ENCODE measurements around the gene UXS1.

The UXS1 gene

DNA sequence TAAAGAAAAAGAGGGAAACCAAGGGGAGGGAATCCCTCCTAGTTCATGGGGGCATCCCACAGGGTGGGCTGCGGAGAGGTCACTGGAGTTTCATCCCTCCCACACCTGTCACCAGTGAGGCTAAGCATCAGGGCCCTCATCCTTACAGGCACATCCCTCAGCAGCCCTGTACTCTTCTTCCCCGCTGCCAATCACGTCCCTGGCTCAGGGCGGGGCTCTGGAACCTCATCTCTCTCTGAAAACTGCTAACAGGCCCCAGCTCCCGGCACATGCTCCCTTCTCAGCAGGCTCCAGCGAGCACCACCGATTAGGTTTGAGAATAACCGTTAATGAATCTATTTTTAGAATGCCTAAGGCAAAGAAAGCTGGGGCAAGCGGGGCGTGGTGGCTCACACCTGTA lies 13.0 kb downstream of the UXS1 start:
- ChIA-PET POLR2A (interaction anchor here (1.2 kb wide), 1 partner anchor 14 kb away, joined by 4 read pairs; no protein-coding TSS in a partner anchor), CTCF (no interaction called here)
- TF ChIP-seq L3MBTL2 (conservative IDR thresholded peaks at IDR 0.05) (no peak), BHLHE40 (IDR thresholded peaks at IDR 0.05; ENCODE audit: borderline replicate concordance) (no peak), ARNT (IDR thresholded peaks at IDR 0.05) (no peak), SP1 (IDR thresholded peaks at IDR 0.05) (no peak), FOXK2 (IDR thresholded peaks at IDR 0.05) (no peak), FOXM1 (IDR thresholded peaks at IDR 0.05; ENCODE audit: borderline replicate concordance) (no peak), FOXA1 (IDR thresholded peaks at IDR 0.05) (no peak)
- TF ChIP-seq, protein P1, sequence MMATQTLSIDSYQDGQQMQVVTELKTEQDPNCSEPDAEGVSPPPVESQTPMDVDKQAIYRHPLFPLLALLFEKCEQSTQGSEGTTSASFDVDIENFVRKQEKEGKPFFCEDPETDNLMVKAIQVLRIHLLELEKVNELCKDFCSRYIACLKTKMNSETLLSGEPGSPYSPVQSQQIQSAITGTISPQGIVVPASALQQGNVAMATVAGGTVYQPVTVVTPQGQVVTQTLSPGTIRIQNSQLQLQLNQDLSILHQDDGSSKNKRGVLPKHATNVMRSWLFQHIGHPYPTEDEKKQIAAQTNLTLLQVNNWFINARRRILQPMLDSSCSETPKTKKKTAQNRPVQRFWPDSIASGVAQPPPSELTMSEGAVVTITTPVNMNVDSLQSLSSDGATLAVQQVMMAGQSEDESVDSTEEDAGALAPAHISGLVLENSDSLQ (IDR thresholded peaks at IDR 0.05) = 0 out of 2 replicates have a peak, but pooled peaks have one; percentile 18
- DNase-seq (ENCODE audit: extremely low spot score) = no peak

DNA sequence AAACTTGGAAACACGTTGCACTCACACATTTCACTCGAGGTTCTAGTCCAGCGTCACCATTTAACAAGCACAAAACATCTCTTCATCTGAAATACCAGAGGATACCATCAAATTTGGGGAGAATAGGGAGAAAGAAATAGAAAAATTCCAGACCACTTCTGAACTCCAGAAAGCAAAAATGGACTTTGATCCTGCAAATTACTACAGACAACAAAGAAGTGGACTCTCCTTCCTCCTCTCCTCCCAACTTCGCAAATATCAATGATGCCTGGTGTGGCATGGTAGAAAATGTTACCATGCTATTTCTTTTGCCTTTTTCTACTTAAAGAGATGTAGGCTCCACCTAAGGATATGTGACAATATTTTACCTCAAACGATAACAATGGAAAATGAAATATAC lies 13.5 kb downstream of the UXS1 start:
- TF ChIP-seq LEF1 (IDR thresholded peaks at IDR 0.05; ENCODE audit: borderline replicate concordance) (no peak), BHLHE40 (IDR thresholded peaks at IDR 0.05; ENCODE audit: borderline replicate concordance) (no peak)
- CTCF ChIA-PET = no interaction called here
- POLR2A ChIA-PET = no interaction called here

DNA sequence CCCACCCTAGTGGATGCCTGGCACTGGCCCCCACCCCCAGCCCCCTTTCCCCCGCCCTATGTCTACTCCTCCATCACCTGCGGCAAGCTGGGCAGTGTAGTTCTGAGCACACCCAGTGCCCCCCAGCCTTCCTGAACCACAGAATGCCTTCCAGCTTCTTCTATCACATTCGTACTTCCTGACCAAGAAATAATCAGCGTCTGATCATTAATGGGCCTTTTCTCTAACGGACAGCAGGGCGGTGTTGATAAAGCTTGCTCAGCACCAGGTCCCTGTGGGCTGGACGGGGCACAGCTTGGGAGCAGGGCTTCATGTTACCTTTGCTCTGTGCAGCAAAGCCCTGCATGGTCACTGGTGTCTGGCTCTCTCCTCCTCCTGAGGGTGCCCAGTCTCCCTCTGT lies 15.4 kb downstream of the UXS1 start:
- DNase-seq (ENCODE audit: extremely low spot score) = no peak
- ChIA-PET POLR2A (no interaction called here), CTCF (no interaction called here)
- TF ChIP-seq, protein P1 (IDR thresholded peaks at IDR 0.05) = no peak
- no peak for TF ChIP-seq TARDBP (IDR thresholded peaks at IDR 0.05)
- TF ChIP-seq FOXK2 (IDR thresholded peaks at IDR 0.05) = no peak
- no peak for TF ChIP-seq CTBP1 (IDR thresholded peaks at IDR 0.05; ENCODE audit: borderline replicate concordance)

More for the DNA sequence above, 13.5 kb downstream of the UXS1 start:
- no peak for DNase-seq (ENCODE audit: extremely low spot score)

DNA sequence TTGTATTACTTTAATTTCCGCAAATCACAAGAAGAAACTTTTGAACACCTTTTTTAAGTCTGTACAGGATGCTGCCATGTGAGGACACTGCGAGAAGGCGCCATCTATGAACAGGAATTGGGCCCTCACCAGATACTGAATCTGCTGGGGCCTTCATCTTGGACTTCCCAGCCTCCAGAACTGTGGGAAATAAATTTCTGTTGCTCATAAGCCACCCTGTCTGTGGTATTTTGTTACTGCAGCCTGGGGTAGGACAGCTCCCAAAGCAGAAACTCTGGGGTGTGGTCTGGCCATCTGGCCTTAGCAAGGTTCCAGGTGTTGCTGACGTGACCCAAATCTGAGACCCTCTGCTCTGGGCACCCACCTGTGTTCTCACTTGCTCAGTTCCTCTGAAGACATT lies 16.5 kb downstream of the UXS1 start:
- POLR2A ChIA-PET = no interaction called here

DNA sequence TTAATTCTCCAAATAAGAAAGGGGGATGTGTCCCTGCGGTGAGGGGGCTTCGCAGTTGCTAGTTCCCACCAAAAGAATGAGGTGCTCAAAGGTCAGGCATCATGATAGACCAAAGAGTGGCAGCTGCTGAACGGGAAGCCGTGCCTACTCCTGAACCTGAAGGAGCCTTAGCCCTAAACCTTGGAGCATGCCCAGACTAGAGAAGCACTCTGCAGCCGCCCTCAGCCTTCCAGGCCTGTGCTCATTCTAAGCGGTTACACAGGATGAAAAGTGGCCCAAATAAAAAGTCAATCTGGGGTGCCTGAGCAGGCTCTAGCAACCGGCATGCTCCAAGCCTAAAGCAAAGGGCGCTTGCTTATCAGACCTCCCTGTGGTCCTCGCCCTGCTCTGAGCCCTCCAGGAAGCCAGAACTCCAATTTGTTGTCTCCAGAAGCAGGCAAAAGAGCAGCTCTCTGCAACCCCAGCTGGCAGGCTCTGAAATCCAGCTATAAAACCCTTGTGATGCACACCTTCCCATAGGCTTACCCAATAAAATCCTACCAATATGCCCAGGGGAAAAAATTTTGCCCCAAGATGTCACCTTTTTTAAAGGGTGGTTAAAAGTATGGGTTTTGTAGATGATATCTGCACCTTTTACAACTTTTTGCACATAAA lies 17.5 kb downstream of the UXS1 start:
- DNase-seq (ENCODE audit: extremely low spot score) = no peak
- POLR2A ChIA-PET = no interaction called here
- CTCF ChIA-PET = interaction anchor here (0.7 kb wide), 1 partner anchor 16 kb away, joined by 4 read pairs; no protein-coding TSS in a partner anchor
- TF ChIP-seq ELF4 (IDR thresholded peaks at IDR 0.05) (no peak), ARNT (IDR thresholded peaks at IDR 0.05) (no peak), L3MBTL2 (conservative IDR thresholded peaks at IDR 0.05) (no peak), SUZ12 (IDR thresholded peaks at IDR 0.05) (no peak), TARDBP (IDR thresholded peaks at IDR 0.05) (no peak), CTBP1 (IDR thresholded peaks at IDR 0.05; ENCODE audit: borderline replicate concordance) (no peak), HDGF (IDR thresholded peaks at IDR 0.05; ENCODE audit: borderline replicate concordance) (no peak), FOXK2 (IDR thresholded peaks at IDR 0.05) (no peak), SP1 (IDR thresholded peaks at IDR 0.05) (no peak), NFRKB (IDR thresholded peaks at IDR 0.05) (no peak), ZNF384 (IDR thresholded peaks at IDR 0.05) (no peak), LEF1 (IDR thresholded peaks at IDR 0.05; ENCODE audit: borderline replicate concordance) (no peak), FOXA1 (IDR thresholded peaks at IDR 0.05) (no peak), BHLHE40 (IDR thresholded peaks at IDR 0.05; ENCODE audit: borderline replicate concordance) (no peak), FOXM1 (IDR thresholded peaks at IDR 0.05; ENCODE audit: borderline replicate concordance) (no peak)
- TF ChIP-seq, protein P1 (IDR thresholded peaks at IDR 0.05) = no peak

More for the DNA sequence above, 16.5 kb downstream of the UXS1 start:
- TF ChIP-seq SUZ12 (IDR thresholded peaks at IDR 0.05) (no peak), NFRKB (IDR thresholded peaks at IDR 0.05) (no peak), CTBP1 (IDR thresholded peaks at IDR 0.05; ENCODE audit: borderline replicate concordance) (no peak), FOXM1 (IDR thresholded peaks at IDR 0.05; ENCODE audit: borderline replicate concordance) (no peak), ZNF384 (IDR thresholded peaks at IDR 0.05) (no peak), FOXK2 (IDR thresholded peaks at IDR 0.05) (no peak), FOXA1 (IDR thresholded peaks at IDR 0.05) (no peak), TARDBP (IDR thresholded peaks at IDR 0.05) (no peak), BHLHE40 (IDR thresholded peaks at IDR 0.05; ENCODE audit: borderline replicate concordance) (no peak), HDGF (IDR thresholded peaks at IDR 0.05; ENCODE audit: borderline replicate concordance) (no peak), L3MBTL2 (conservative IDR thresholded peaks at IDR 0.05) (no peak), SP1 (IDR thresholded peaks at IDR 0.05) (no peak), LEF1 (IDR thresholded peaks at IDR 0.05; ENCODE audit: borderline replicate concordance) (no peak), ARNT (IDR thresholded peaks at IDR 0.05) (no peak), ELF4 (IDR thresholded peaks at IDR 0.05) (no peak)
- TF ChIP-seq, protein P1 (IDR thresholded peaks at IDR 0.05) = no peak
- CTCF ChIA-PET = no interaction called here
- DNase-seq (ENCODE audit: extremely low spot score) = no peak

Measured in HEK293T (cell line).